ENCODE data around the gene KDM3A.

KDM3A gene

DNA sequence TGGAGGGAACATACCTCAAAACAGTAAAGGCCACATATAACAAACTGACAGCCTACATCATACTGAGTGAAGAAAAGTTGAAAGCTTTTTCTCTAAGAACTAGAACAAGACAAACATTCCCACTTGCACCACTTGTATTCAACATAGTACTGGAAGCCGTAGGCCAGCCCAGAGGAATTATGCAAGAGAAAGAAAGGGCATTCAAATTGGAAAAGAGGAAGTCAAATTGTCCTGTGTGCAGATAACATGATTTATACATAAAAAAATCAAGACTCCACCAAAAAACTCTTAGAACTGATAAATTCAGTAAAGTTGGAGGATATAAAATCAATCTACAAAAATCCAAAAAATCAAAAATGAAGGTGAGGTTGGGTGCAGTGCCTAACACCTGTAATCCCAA is 8.0 kb upstream of the KDM3A start:
- DNase-seq = no peak

DNA sequence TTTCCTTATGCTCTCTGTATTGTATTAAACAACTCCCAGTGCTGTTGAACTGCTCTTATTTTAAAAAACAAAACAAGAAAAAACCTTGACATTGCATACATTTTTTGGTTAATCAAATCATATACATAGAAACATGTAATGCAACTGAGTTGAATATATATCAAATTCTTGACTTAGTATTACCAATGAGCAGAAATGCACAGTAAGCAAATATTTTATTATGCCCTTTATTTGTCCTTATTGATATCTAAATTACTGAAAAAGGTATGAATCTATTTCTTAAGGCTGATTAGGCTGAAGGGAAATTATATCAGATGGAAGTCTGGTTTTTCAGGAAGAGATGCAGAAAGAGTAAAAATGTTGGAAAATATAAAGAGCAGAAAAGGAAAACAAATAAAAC is 6.9 kb upstream of the KDM3A start:
- DNase-seq = no peak

GRCh38 chr2:86435531-86435930 is 5.6 kb upstream of the KDM3A start:
- DNase-seq = no peak

DNA sequence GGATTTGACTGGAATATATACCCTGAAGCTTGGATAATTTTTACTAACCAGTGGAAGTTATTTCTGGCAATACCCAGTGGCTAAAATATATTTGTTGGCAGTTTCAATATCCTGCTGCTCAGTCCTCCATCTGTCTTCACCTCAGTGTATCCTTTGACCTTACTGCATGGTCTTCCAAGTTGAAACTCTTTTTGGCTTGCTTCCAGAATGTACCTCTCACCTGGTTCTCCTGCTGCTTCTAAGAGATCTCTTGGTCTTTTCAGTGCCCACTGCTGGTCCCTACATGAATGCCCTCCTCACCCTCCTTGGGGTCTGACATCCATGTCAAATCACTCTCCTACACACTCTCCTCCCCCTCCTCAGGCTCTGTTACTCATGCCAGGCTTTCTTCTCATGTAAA is 4.8 kb upstream of the KDM3A start:
- DNase-seq = no peak

- no peak for DNase-seq
Observed at GRCh38 chr2:86439879-86440630, 1.1 kb upstream of the KDM3A start.

DNA sequence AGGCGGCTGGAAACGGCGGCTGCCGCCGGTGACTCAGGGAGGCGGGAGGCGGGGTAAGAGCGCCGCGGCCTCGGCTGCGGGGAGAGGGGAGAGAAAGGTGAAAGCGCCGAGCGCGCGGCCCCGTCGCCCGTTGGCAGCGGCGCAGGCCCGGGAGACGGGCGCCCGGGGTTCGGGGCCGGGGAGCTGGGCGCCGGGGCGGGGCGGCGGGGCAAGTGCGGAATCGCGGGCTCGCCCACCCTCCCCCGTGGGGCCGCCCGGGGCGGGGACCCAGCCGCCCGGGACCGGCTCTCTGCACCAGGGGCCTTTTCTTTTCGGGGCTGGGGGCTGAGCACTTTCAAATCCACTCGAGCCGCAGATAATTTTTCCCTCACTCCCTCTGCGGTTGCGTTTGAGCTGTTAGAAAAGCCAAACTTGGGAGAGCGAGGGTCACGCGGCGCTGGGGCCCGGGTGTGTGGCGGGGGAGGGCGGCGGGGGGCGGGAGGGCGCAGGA is 266 bp downstream of the KDM3A start:
- no peak for DNase-seq

GRCh38 chr2:86441882-86442641 is 891 bp downstream of the KDM3A start:
- DNase-seq = peak; percentile 27 to 63 (median 45)

GRCh38 chr2:86442642-86443005 is 1.5 kb downstream of the KDM3A start:
- DNase-seq = peak; percentile 4 to 46 (median 11)

DNA sequence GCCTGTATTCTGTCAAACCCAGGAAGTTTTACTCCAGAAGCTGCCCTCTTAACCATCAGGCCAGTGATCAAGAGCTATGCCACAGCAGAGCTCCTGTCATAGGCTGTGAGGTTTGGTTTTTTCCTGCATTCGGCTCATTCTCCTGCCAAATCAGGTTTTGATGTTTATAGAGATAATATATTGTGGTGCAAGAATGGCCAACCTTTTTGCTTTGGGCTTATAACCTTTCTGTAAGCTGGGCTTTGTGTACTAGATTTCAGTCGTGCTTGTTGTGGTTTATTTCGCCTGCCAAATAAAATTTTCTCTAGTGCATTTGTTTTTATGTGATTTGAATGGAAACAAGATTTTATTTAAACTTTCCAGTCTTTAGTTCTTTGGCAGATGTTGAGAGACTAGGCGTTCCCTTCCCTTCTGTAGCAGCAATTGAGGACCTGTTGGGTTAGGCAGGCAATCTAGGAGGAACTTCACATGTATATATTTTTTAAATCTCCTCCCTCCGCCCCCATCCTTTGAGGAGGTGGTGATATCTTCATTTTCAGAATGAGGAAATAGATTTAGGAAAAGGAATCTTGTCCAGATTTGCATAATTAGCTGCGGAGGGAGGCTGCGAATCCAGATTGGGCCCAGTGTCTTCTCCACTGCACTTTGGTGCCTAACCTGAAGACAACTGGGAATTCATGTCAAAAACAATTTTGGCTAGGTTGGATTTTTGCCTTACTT is 2.6 kb downstream of the KDM3A start:
- DNase-seq = no peak

- DNase-seq = no peak
Observed at GRCh38 chr2:86445436-86445835, 4.3 kb downstream of the KDM3A start.

DNA sequence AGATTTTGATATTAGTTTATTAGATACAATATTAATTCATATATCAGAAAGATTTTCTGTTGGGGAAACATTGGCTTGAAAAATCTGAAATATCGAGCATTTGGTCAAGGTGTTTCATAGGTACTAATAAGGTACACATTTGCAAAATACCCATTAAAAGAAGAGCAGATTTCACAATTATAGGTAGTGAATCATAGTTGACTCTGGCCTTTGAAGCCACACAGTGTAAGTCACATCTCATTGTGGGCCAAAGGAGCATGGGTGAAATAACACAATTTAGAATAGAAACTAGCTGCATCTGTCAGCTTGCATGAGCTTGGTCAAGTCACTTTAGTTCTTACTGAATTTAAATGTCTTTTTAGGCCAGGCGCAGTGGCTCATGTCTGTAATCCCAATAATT is 4.9 kb downstream of the KDM3A start:
- DNase-seq = no peak

DNA sequence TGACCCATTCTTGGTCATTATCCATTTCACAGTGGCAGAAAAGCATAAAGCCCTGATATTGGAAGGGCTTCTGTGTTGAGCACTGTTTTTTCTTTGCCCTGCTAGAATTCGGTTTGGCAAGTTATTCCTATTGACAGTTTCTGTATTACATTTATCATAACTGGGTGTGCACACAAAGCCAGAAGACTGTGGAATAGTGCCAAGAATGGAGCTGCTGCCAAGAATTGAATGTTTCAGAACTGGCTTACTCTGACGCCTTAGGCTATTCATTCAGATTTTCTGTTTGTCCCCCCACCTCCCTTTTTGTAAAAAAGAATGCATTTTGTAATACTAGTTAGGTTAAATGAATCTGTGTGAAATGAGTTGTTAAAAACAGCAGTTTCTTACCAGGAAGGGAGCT is 12.7 kb downstream of the KDM3A start:
- no peak for DNase-seq

- no peak for DNase-seq
Observed at GRCh38 chr2:86454238-86454637, 13.1 kb downstream of the KDM3A start.

- no peak for DNase-seq
Observed at GRCh38 chr2:86455181-86455580, 14.0 kb downstream of the KDM3A start.

GRCh38 chr2:86461042-86461743 is 20.0 kb downstream of the KDM3A start:
- DNase-seq = no peak

DNA sequence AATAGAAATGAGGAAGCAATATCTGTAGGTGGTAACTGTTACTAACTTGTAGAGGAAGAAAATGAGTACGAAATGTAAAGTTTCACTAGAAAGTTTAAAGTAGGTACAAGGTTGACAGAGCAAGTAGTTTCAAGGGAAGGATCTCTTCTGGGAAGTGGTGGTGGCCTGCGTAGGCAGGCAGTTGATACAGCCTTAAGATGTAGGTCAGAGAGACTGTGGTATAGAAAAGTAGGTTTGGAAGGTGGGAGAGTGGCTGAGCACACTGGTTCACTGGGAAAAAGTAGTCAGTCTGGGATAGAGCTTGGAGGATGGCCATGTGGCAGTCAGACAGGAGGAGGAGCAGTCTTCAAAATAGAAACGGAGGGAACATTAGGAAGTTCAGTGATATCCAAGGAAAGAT is 23.5 kb downstream of the KDM3A start:
- no peak for DNase-seq

GRCh38 chr2:86466306-86466705 is 25.1 kb downstream of the KDM3A start:
- DNase-seq = no peak

GRCh38 chr2:86468162-86469033 is 27.2 kb downstream of the KDM3A start:
- no peak for DNase-seq

GRCh38 chr2:86470890-86471289 is 29.7 kb downstream of the KDM3A start:
- no peak for DNase-seq

DNA sequence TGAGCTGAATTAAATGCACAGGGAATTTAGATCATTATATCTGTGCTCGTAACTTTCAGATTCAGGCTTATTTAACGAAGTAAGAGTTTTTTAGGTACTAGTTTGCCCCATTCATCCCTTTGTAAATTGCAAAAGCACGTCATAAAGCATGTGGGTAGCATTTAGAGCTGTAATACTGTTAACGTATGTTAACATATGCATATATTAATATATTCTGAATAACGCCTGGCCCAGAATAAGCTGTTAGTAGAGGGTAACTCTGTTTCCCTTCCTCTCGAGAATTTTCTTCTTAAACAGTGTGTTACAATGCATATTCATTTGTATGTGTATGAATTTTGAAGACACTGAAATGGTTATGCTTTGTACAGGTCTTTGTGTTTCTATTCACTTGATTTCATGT is 30.5 kb downstream of the KDM3A start:
- DNase-seq = no peak

GRCh38 chr2:86476092-86476491 is 34.9 kb downstream of the KDM3A start:
- DNase-seq = no peak

- DNase-seq = no peak
Observed at GRCh38 chr2:86476918-86477317, 35.7 kb downstream of the KDM3A start.
